ENCODE results near the gene PARP9. TPM values are rescaled to one million over a fixed set of nuclear protein-coding genes. Genes with fewer than 3 reads are reported as not detected.

The PARP9 gene
- total RNA-seq, 4 donors from 2014 or later: 21.0 to 28.6 (median 24.0) TPM

DNA sequence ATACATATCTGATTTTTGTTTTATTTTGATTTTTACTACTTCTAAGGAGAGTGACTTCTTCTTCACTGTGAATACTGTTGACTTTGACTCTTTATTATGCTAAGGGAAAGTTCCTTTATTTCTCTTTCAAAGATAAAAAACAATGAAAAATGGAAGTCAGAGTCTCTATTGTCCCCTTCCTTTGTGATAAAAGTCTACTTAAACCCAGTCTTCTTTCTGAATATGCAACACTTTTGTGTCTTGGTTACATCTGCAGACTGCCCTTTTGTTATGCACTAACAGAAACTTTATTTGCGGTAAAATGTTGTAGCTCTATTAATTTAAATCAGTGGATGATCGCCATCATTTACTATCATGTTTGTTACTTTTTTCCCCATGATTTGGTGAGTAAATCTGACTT lies 26.5 kb upstream of the PARP9 start:
- Histone ChIP-seq H3K36me3 (no peaks in the 10 kb centered on the region), H3K27me3 (no peaks in the 10 kb centered on the region), H3K27ac (no peak overlapping the region), H3K4me1 (no peaks in the 10 kb centered on the region), H3K9me3 (no peaks in the 10 kb centered on the region), H3K4me3 (no peak overlapping the region)
- 90 to 91% methylated on average over 2 of the region's 2 CpGs for WGBS, 2 donors (ENCODE audit: low coverage in 1 of 2)
- no peak for TF ChIP-seq POLR2AphosphoS5 (IDR thresholded peaks at IDR 0.05)
- TF ChIP-seq, protein P1, sequence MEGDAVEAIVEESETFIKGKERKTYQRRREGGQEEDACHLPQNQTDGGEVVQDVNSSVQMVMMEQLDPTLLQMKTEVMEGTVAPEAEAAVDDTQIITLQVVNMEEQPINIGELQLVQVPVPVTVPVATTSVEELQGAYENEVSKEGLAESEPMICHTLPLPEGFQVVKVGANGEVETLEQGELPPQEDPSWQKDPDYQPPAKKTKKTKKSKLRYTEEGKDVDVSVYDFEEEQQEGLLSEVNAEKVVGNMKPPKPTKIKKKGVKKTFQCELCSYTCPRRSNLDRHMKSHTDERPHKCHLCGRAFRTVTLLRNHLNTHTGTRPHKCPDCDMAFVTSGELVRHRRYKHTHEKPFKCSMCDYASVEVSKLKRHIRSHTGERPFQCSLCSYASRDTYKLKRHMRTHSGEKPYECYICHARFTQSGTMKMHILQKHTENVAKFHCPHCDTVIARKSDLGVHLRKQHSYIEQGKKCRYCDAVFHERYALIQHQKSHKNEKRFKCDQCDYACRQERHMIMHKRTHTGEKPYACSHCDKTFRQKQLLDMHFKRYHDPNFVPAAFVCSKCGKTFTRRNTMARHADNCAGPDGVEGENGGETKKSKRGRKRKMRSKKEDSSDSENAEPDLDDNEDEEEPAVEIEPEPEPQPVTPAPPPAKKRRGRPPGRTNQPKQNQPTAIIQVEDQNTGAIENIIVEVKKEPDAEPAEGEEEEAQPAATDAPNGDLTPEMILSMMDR (IDR thresholded peaks at IDR 0.05): no peak
- no peak for TF ChIP-seq EP300 (IDR thresholded peaks at IDR 0.05)
- TF ChIP-seq POLR2A (IDR thresholded peaks at IDR 0.05): no peak
- no peak for ATAC-seq

DNA sequence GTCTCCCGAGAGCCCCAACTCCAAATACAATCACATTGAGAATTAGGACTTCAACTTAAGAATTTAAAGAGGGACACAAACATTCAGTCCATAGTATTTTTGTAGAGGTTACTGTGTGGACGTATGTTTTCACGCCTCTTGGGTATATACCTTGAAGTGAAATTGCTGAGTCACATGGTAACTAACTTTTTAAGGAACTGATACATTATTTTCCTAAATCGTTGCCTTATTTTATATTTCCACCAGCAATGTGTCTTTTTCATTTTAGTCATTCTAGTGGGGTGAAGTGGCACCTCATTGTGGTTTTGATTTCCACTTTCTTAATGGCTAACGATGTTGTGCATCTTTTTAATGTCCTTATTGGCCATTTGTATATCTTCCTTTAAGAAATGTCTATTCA lies 25.2 kb upstream of the PARP9 start:
- ATAC-seq: no peak
- no peaks in the 10 kb centered on the region for H3K36me3 ChIP-seq
- H3K27ac ChIP-seq: no peak overlapping the region
- 67 to 86% methylated on average over 5 of the region's 5 CpGs for WGBS, 2 donors (ENCODE audit: low coverage in 1 of 2)
- H3K9me3 ChIP-seq: no peaks in the 10 kb centered on the region
- H3K4me3 ChIP-seq: no peak overlapping the region
- no peaks in the 10 kb centered on the region for H3K27me3 ChIP-seq
- H3K4me1 ChIP-seq: no peaks in the 10 kb centered on the region
- no peak for TF ChIP-seq POLR2AphosphoS5 (IDR thresholded peaks at IDR 0.05)
- TF ChIP-seq, protein P1 (IDR thresholded peaks at IDR 0.05): no peak
- no peak for TF ChIP-seq EP300 (IDR thresholded peaks at IDR 0.05)
- no peak for TF ChIP-seq POLR2A (IDR thresholded peaks at IDR 0.05)

DNA sequence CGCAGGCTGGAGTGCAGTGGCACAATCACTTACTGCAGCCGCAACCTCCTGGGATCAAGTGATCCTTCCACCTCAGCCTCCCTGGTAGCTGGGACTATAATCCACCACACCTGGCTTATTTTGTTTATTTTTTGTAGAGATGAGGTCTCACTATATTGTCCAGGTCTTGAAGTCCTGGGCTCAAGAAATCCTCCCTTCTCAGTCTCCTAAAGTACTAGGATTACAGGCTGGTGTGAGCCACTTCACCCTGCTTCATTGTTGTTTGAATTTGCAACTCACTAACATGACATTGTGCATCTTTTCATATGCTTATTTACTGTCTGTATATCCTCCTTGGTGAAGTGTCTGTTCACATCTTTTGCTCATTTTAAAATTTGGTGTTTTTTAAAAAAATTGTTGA lies 23.5 kb upstream of the PARP9 start:
- ATAC-seq: no peak
- Histone ChIP-seq H3K27me3 (no peaks in the 10 kb centered on the region), H3K27ac (no peak overlapping the region), H3K9me3 (peaks cover 0 to 4% (median 0%) of the 10 kb centered on the region in 3 donors), H3K4me3 (no peak overlapping the region), H3K4me1 (no peaks in the 10 kb centered on the region), H3K36me3 (no peaks in the 10 kb centered on the region)
- TF ChIP-seq EP300 (IDR thresholded peaks at IDR 0.05) (no peak), POLR2AphosphoS5 (IDR thresholded peaks at IDR 0.05) (no peak), POLR2A (IDR thresholded peaks at IDR 0.05) (no peak)
- TF ChIP-seq, protein P1 (IDR thresholded peaks at IDR 0.05): no peak
- 100% methylated on average over 1 of the region's 2 CpGs; no CpG with 5 or more reads in 1 of the 2 donors for WGBS, 2 donors (ENCODE audit: low coverage in 1 of 2)

DNA sequence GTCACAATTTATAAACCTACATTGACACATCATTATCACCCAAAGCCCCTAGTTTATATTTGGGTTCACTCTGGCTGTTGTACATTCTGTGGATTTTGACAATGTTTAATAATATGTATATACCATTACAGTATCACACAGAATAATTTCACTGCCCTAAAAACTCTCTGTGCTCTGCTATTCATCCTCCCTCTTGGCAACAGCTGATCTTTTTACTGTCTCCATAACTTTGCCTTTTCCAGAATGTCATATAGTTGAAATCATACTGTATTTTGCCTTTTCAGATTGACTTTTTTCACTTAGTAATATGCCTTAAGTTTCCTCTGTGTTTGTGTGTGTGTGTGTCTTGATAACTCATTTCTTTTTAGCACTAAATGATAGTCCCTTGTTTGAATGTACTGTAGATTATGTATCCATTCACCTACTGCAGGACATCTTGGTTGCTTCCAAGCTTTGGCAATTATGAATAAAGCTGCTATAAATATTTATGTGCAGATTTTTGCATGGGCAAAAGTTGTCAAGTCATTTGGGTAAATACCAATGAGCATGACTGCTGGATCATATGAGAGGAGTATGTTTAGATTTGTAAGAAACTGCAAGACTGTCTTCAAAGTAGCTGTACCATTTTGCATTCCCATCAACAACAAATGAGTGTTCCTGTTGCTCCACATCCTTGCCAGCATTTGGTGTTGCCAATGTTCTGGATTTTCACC lies 22.8 kb upstream of the PARP9 start:
- H3K4me3 ChIP-seq: no peak overlapping the region
- ATAC-seq: no peak
- no peaks in the 10 kb centered on the region for H3K4me1 ChIP-seq
- H3K36me3 ChIP-seq: no peaks in the 10 kb centered on the region
- H3K9me3 ChIP-seq: peaks cover 0 to 10% (median 0%) of the 10 kb centered on the region in 3 donors
- TF ChIP-seq, protein P1 (IDR thresholded peaks at IDR 0.05): no peak
- TF ChIP-seq EP300 (IDR thresholded peaks at IDR 0.05): no peak
- H3K27me3 ChIP-seq: no peaks in the 10 kb centered on the region
- H3K27ac ChIP-seq: no peak overlapping the region

DNA sequence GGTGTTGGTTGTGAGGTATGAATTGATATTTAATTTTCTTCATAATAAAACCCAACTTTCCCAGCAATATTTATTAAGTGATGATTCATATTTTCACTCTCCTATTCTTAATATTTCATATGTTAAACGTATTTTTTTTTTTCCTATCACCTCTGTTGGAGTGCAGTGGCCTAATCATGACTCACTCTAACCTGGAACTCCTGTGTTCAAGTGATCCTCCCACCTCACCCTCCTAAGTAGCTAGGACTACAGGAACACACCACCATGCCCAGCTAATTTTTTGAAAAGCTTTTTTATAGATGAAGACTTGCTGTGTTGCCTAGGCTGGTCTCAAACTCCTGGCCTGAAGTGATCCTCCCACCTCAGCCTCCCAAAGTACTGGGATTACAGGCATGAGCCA lies 22.0 kb upstream of the PARP9 start:
- TF ChIP-seq POLR2A (IDR thresholded peaks at IDR 0.05) (no peak), EP300 (IDR thresholded peaks at IDR 0.05) (no peak)
- TF ChIP-seq, protein P1 (IDR thresholded peaks at IDR 0.05): no peak
- no peaks in the 10 kb centered on the region for H3K4me1 ChIP-seq
- H3K36me3 ChIP-seq: no peaks in the 10 kb centered on the region
- ATAC-seq: no peak
- 42 to 47% methylated on average over 1 of the region's 1 CpG for WGBS, 2 donors (ENCODE audit: low coverage in 1 of 2)
- no peak overlapping the region for H3K27ac ChIP-seq
- no peaks in the 10 kb centered on the region for H3K27me3 ChIP-seq
- peaks cover 0 to 17% (median 0%) of the 10 kb centered on the region in 3 donors for H3K9me3 ChIP-seq
- H3K4me3 ChIP-seq: no peak overlapping the region

All from gastroesophageal sphincter (tissue), 4 donors.